HCT116 (cell line): Measurements from ENCODE around the gene WDFY2. TPM values are rescaled to one million over a fixed set of nuclear protein-coding genes. Genes with fewer than 3 reads are reported as not detected.

Experiments used
- ATAC-seq: fragments of 200-7000 bp; cut with Tn5 transposase; 2 replicates; pipeline ENCODE4 v1.9.1; 2020; ENCODE audit warnings: mild to moderate bottlenecking, moderate library complexity
- BruUV-seq: library from RNA; stranded (reverse); fragments of 400-500 nt; replicated peaks from 2 replicates; lab custom pipeline; 2021; lab: Mats Ljungman, UMichigan
- CTCF ChIA-PET: fragments of 300-600 bp; sonication (Branson Sonifier 250); formaldehyde crosslinking; loops from one replicate; lab custom pipeline; 2021; ENCODE audit warnings: antibody characterized with exemption; lab: Charles Lee
- POLR2A ChIA-PET: fragments of 300-600, 350-600 bp; sonication (Branson Sonifier 250); formaldehyde crosslinking; loops from one replicate; lab custom pipeline; 2021; ENCODE audit warnings: antibody characterized with exemption; lab: Charles Lee
- RAD21 ChIA-PET, 2 experiments: fragments of 300-600 bp; sonication (Branson Sonifier 250); formaldehyde crosslinking; loops; one replicate each; lab custom pipeline; 2023; ENCODE audit warnings: low total read pairs in 2 of 2; ENCODE audit not compliant: uncharacterized antibody in 2 of 2, unreplicated experiment in 2 of 2, low non-redundant PET in 1 of 2; lab: Charles Lee
- DNase-seq: peaks from one replicate; pipeline ENCODE4 v3.0.0-alpha.2; 2010; ENCODE audit warnings: low read depth, low spot score
- H2AFZ ChIP-seq: fragments of 200-600 bp; shearing (Covaris generic), sonication (generic); 2 replicates; pipeline ENCODE4 v1.6.1; 2017; ENCODE audit warnings: low read depth, mixed run types, mixed read lengths, antibody characterized with exemption, low read length; ENCODE audit not compliant: poor library complexity, severe bottlenecking
- H3K27ac ChIP-seq: 2 replicates; pipeline ENCODE4 v1.5.1; 2012; ENCODE audit warnings: low read depth, low read length
- H3K27me3 ChIP-seq: fragments of 200-600 bp; sonication (generic); 2 replicates; pipeline ENCODE4 v1.6.1; 2016; ENCODE audit warnings: mixed run types, low read length, mixed read lengths; ENCODE audit not compliant: insufficient read depth
- H3K36me3 ChIP-seq, 2 experiments: fragments of 200-500 bp in 1 of 2; fragments of 200-600 bp in 1 of 2; sonication (Bioruptor generic) in 1 of 2; sonication (generic) in 1 of 2; 2 replicates each; pipeline versions ENCODE4 v1.5.1 to v1.6.1; 2014 to 2016; ENCODE audit warnings: low read length in 2 of 2, inconsistent platforms in 1 of 2, mixed read lengths in 1 of 2, mixed run types in 1 of 2; ENCODE audit not compliant: insufficient read depth in 2 of 2, control insufficient read depth in 1 of 2
- H3K4me1 ChIP-seq, 2 experiments: fragments of 200-600 bp in 1 of 2; sonication (generic) in 1 of 2; 2 replicates each; pipeline versions ENCODE4 v1.5.1 to v1.6.1; 2012 to 2017; ENCODE audit warnings: low read length in 2 of 2, inconsistent platforms in 1 of 2, mild to moderate bottlenecking in 1 of 2, mixed read lengths in 1 of 2, mixed run types in 1 of 2, moderate library complexity in 1 of 2; ENCODE audit not compliant: insufficient read depth in 2 of 2, control insufficient read depth in 1 of 2
- H3K4me2 ChIP-seq: fragments of 200-600 bp; sonication (generic); 2 replicates; pipeline ENCODE4 v1.6.1; 2017; ENCODE audit warnings: mixed run types, low read length, mixed read lengths
- H3K4me3 ChIP-seq, 2 experiments: fragments of 200-600 bp in 1 of 2; sonication (generic) in 1 of 2; replicated peaks in 1 of 2; 2 replicates each; pipeline ENCODE4 v1.5.1; 2011 to 2016; ENCODE audit warnings: low read length in 2 of 2, control low read depth in 1 of 2, low read depth in 1 of 2, mild to moderate bottlenecking in 1 of 2, mixed read lengths in 1 of 2, mixed run types in 1 of 2
- H3K79me2 ChIP-seq: fragments of 200-600 bp; sonication (generic); 2 replicates; pipeline ENCODE4 v1.6.1; 2017; ENCODE audit warnings: mild to moderate bottlenecking, mixed run types, low read length, moderate library complexity, mixed read lengths; ENCODE audit not compliant: insufficient read depth
- H3K9ac ChIP-seq: fragments of 200-600 bp; sonication (generic); 2 replicates; pipeline ENCODE4 v1.6.1; 2016; ENCODE audit warnings: low read length, mixed read lengths
- H3K9me2 ChIP-seq: fragments of 200-600 bp; sonication (generic), shearing (Covaris generic); 2 replicates; pipeline ENCODE4 v1.6.1; 2017; ENCODE audit warnings: mixed run types, mild to moderate bottlenecking, moderate library complexity; ENCODE audit not compliant: insufficient read depth
- H3K9me3 ChIP-seq, 2 experiments: fragments of 200-500 bp in 1 of 2; fragments of 200-600 bp in 1 of 2; sonication (Bioruptor generic) in 1 of 2; sonication (generic) in 1 of 2; 2 replicates each; pipeline ENCODE4 v1.6.1; 2014 to 2017; ENCODE audit warnings: low read length in 2 of 2, mixed read lengths in 2 of 2, inconsistent platforms in 1 of 2, low read depth in 1 of 2, mild to moderate bottlenecking in 1 of 2, mixed run types in 1 of 2, moderate library complexity in 1 of 2; ENCODE audit not compliant: control insufficient read depth in 1 of 2, insufficient read depth in 1 of 2
- H4K20me1 ChIP-seq: fragments of 200-600 bp; sonication (generic), shearing (Covaris generic); 2 replicates; pipeline ENCODE4 v1.6.1; 2017; ENCODE audit warnings: mixed run types, mild to moderate bottlenecking, moderate library complexity; ENCODE audit not compliant: insufficient read depth
- CBX3 ChIP-seq: IDR thresholded peaks from 2 replicates; pipeline ENCODE4 v1.6.1; 2012; ENCODE audit warnings: low read depth
- CEBPB ChIP-seq: IDR thresholded peaks from 2 replicates; pipeline ENCODE4 v1.6.1; 2012; ENCODE audit warnings: low read depth
- EGR1 ChIP-seq: IDR thresholded peaks from 2 replicates; pipeline ENCODE4 v1.6.1; 2012; ENCODE audit warnings: low read depth
- ELF1 ChIP-seq: IDR thresholded peaks from 2 replicates; pipeline ENCODE4 v1.6.1; 2012; ENCODE audit warnings: low read depth, borderline replicate concordance
- EZH2 ChIP-seq: fragments of 200-600 bp; sonication (generic); IDR thresholded peaks from 2 replicates; pipeline ENCODE4 v1.6.1; 2017; ENCODE audit warnings: antibody characterized with exemption, mixed run types
- JUND ChIP-seq: IDR thresholded peaks from 2 replicates; pipeline ENCODE4 v1.6.1; 2012
- POLR2A ChIP-seq: IDR thresholded peaks from 2 replicates; pipeline ENCODE4 v1.7.0; 2011; ENCODE audit warnings: borderline replicate concordance; ENCODE audit not compliant: insufficient read depth, insufficient read length; ENCODE audit errors: extremely low read depth
- POLR2AphosphoS5 ChIP-seq: IDR thresholded peaks from 2 replicates; pipeline ENCODE4 v1.6.1; 2011; ENCODE audit warnings: mild to moderate bottlenecking, low read depth, low read length, moderate library complexity
- RAD21 ChIP-seq: IDR thresholded peaks from 2 replicates; pipeline ENCODE4 v1.6.1; 2012; ENCODE audit warnings: low read depth, mild to moderate bottlenecking
- SIN3A ChIP-seq: IDR thresholded peaks from 2 replicates; pipeline ENCODE4 v1.6.1; 2012; ENCODE audit warnings: low read depth
- SP1 ChIP-seq: IDR thresholded peaks from 2 replicates; pipeline ENCODE4 v1.6.1; 2012; ENCODE audit warnings: low read depth
- SRF ChIP-seq: IDR thresholded peaks from 2 replicates; pipeline ENCODE4 v1.6.1; 2012; ENCODE audit warnings: low read depth
- YY1 ChIP-seq: IDR thresholded peaks from 2 replicates; pipeline ENCODE4 v1.6.1; 2011; ENCODE audit warnings: low read length, low read depth, moderate library complexity, mild to moderate bottlenecking; ENCODE audit not compliant: insufficient replicate concordance; ENCODE audit errors: extremely low read depth
- ZFX ChIP-seq: fragments of 450-650 bp; IDR thresholded peaks from 2 replicates; pipeline ENCODE4 v1.6.1; 2017
- intact Hi-C: fragments of 100-400 bp; cut with micrococcal nuclease; formaldehyde crosslinking; loops from 2 replicates; pipeline ENCODE4 v1.10.0; 2022
- total RNA-seq: library from RNA; stranded (reverse); gene quantifications from one replicate; pipeline ENCODE4 v1.2.1, GENCODE V29; 2021; ENCODE audit not compliant: unreplicated experiment
- TF ChIP-seq, protein P1 (sequence below): IDR thresholded peaks from 2 replicates; pipeline ENCODE4 v1.6.1; 2012
- TF ChIP-seq, protein P2 (sequence below): IDR thresholded peaks from 2 replicates; pipeline ENCODE4 v1.6.1; 2012
- TF ChIP-seq, protein P3 (sequence below), 3 experiments: fragments of 200-600 bp in 1 of 3; sonication (generic) in 1 of 3; IDR thresholded peaks in 2 of 3; conservative IDR thresholded peaks in 1 of 3; 2 replicates each; pipeline ENCODE4 v1.5.1; 2012 to 2017; ENCODE audit warnings: low read depth in 2 of 3, low read length in 2 of 3, antibody characterized with exemption in 1 of 3, borderline replicate concordance in 1 of 3, control low read depth in 1 of 3, mild to moderate bottlenecking in 1 of 3, mixed read lengths in 1 of 3, mixed run types in 1 of 3, moderate library complexity in 1 of 3; ENCODE audit not compliant: insufficient read depth in 1 of 3

The WDFY2 gene
- total RNA-seq, 1 experiment from 2014 or later = 6.1 TPM

DNA sequence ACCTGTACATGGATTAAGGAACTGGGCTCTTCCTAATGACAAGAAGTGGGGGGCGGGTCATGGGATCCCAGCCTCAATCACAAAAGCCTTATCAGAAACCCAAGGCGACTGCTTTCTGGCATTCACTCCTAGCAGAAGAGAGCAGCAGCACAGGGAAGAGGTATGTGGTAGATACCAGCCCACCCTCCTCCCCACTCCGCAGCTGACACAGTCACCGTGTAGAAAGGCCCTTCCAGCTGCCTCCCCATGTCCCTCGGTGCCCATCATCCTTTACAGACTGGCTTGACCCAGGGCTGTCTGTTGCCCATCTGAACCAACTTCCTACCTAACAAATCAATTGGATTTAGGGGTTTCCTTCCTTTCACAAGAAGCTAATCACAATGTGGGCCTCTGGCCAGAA lies 222.8 kb downstream of the WDFY2 start:
- Histone ChIP-seq H3K9me3 (no peaks in the 10 kb centered on the region), H2AFZ (no peak overlapping the region), H4K20me1 (no peaks in the 10 kb centered on the region), H3K36me3 (no peaks in the 10 kb centered on the region), H3K79me2 (no peaks in the 10 kb centered on the region), H3K9ac (no peak overlapping the region), H3K4me3 (no peak overlapping the region), H3K4me2 (no peak overlapping the region), H3K4me1 (peaks cover 15 to 32% of the 10 kb centered on the region in 2 experiments), H3K27ac (no peak overlapping the region), H3K9me2 (no peaks in the 10 kb centered on the region), H3K27me3 (no peaks in the 10 kb centered on the region)
- no peak for DNase-seq
- RAD21 ChIA-PET = no interaction called here
- CTCF ChIA-PET = no interaction called here
- intact Hi-C loops = no loop called here
- POLR2A ChIA-PET = no interaction called here
- no peak for TF ChIP-seq SRF
- no peak for TF ChIP-seq ELF1
- TF ChIP-seq EZH2 = no peak
- ATAC-seq = no peak
- no TSS peak for BruUV-seq

DNA sequence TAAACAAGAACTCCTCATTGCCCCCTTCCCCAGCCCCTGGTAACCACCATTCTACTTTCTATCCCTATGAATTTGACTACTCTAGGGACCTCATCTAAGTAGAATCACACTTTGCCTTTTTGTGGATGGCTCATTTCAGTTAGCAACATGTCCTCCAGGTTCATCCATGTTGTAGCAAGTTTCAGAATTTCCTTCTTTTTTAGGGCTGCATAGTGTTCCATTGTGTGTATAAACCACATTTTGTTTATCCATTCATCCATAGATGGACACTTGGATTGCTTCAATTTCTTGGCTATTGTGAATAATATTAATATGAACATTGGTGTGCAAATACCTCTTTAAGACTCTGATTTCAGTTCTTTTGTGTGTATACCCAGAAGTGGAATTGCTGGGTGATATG lies 224.5 kb downstream of the WDFY2 start:
- intact Hi-C loops = no loop called here

More for the DNA sequence above, 224.5 kb downstream of the WDFY2 start:
- DNase-seq (no peak), ATAC-seq (no peak)
- ChIA-PET CTCF (interaction anchor here (1.0 kb wide), 1 partner anchor 684 kb away, joined by 3 read pairs; no protein-coding TSS in a partner anchor), POLR2A (no interaction called here), RAD21 (no interaction called here)
- H3K9me3 ChIP-seq = no peaks in the 10 kb centered on the region
- H4K20me1 ChIP-seq = no peaks in the 10 kb centered on the region
- H3K27ac ChIP-seq = no peak overlapping the region
- no peak overlapping the region for H2AFZ ChIP-seq
- no peaks in the 10 kb centered on the region for H3K27me3 ChIP-seq
- no peak for TF ChIP-seq POLR2A
- no peak for TF ChIP-seq YY1
- no peak for TF ChIP-seq SP1
- TF ChIP-seq EGR1 = no peak
- no peak for TF ChIP-seq ELF1
- TF ChIP-seq, protein P1, sequence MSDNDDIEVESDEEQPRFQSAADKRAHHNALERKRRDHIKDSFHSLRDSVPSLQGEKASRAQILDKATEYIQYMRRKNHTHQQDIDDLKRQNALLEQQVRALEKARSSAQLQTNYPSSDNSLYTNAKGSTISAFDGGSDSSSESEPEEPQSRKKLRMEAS = no peak
- TF ChIP-seq SRF = no peak
- TF ChIP-seq CBX3 = no peak
- no peak for TF ChIP-seq EZH2
- no peak for TF ChIP-seq RAD21
- TF ChIP-seq CEBPB = no peak
- no peak for TF ChIP-seq ZFX
- no peak for TF ChIP-seq JUND
- no peak for TF ChIP-seq SIN3A
- TF ChIP-seq, protein P2, sequence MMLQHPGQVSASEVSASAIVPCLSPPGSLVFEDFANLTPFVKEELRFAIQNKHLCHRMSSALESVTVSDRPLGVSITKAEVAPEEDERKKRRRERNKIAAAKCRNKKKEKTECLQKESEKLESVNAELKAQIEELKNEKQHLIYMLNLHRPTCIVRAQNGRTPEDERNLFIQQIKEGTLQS = no peak
- no peak for TF ChIP-seq POLR2AphosphoS5
- TF ChIP-seq, protein P3, sequence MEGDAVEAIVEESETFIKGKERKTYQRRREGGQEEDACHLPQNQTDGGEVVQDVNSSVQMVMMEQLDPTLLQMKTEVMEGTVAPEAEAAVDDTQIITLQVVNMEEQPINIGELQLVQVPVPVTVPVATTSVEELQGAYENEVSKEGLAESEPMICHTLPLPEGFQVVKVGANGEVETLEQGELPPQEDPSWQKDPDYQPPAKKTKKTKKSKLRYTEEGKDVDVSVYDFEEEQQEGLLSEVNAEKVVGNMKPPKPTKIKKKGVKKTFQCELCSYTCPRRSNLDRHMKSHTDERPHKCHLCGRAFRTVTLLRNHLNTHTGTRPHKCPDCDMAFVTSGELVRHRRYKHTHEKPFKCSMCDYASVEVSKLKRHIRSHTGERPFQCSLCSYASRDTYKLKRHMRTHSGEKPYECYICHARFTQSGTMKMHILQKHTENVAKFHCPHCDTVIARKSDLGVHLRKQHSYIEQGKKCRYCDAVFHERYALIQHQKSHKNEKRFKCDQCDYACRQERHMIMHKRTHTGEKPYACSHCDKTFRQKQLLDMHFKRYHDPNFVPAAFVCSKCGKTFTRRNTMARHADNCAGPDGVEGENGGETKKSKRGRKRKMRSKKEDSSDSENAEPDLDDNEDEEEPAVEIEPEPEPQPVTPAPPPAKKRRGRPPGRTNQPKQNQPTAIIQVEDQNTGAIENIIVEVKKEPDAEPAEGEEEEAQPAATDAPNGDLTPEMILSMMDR (IDR thresholded peaks at IDR 0.05 in 2 of 3, conservative IDR thresholded peaks at IDR 0.05 in 1 of 3; ENCODE audit: borderline replicate concordance in 1 of 3, insufficient read depth in 1 of 3, low read depth in 2 of 3, low read length in 2 of 3) = no peak
- no peak overlapping the region for H3K4me2 ChIP-seq
- H3K4me3 ChIP-seq = no peak overlapping the region
- H3K36me3 ChIP-seq = no peaks in the 10 kb centered on the region
- no peaks in the 10 kb centered on the region for H3K79me2 ChIP-seq
- BruUV-seq = no TSS peak
- no peaks in the 10 kb centered on the region for H3K9me2 ChIP-seq
- H3K4me1 ChIP-seq = peaks cover 0 to 19% of the 10 kb centered on the region in 2 experiments; a peak in 2 of 4 replicates
- no peak overlapping the region for H3K9ac ChIP-seq
